ENCODE results near the gene NUDT3. TPM values are rescaled to one million over a fixed set of nuclear protein-coding genes. Genes with fewer than 3 reads are reported as not detected.
A peak's percentile ranks its signal among the peaks of the same experiment; 100 is the strongest.

Gene NUDT3
- total RNA-seq, 6 experiments from 2014 or later = 14.5 to 22.7 (median 16.7) TPM

- Histone ChIP-seq H3K27ac (peak within 1 kb of the TSS; percentile 84 to 92 (median 87)), H3K36me3 (no peaks in the 10 kb centered on the region), H3K27me3 (no peaks in the 10 kb centered on the region), H3K4me3 (peak within 1 kb of the TSS; percentile 64 to 84 (median 66)), H3K9me3 (no peaks in the 10 kb centered on the region), H3K4me1 (peaks cover 0 to 12% (median 0%) of the 10 kb centered on the region in 4 donors)
- WGBS (ENCODE audit: insufficient coverage, low coverage, low lambda C conversion rate, missing lambda C conversion rate) = 0% methylated on average over 19 of the region's 79 CpGs
- DNase-seq (peak; percentile 98 to 99 (median 99)), ATAC-seq (peak; percentile 86 to 96 (median 94))
- peak; percentile 80 for TF ChIP-seq POLR2A (IDR thresholded peaks at IDR 0.05)
- TF ChIP-seq, protein P1, sequence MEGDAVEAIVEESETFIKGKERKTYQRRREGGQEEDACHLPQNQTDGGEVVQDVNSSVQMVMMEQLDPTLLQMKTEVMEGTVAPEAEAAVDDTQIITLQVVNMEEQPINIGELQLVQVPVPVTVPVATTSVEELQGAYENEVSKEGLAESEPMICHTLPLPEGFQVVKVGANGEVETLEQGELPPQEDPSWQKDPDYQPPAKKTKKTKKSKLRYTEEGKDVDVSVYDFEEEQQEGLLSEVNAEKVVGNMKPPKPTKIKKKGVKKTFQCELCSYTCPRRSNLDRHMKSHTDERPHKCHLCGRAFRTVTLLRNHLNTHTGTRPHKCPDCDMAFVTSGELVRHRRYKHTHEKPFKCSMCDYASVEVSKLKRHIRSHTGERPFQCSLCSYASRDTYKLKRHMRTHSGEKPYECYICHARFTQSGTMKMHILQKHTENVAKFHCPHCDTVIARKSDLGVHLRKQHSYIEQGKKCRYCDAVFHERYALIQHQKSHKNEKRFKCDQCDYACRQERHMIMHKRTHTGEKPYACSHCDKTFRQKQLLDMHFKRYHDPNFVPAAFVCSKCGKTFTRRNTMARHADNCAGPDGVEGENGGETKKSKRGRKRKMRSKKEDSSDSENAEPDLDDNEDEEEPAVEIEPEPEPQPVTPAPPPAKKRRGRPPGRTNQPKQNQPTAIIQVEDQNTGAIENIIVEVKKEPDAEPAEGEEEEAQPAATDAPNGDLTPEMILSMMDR (IDR thresholded peaks at IDR 0.05) = peak; percentile 90 to 97 (median 93)
- intact Hi-C loops (cut with DNase I) = loop anchor here (5.0 to 10.0 kb wide), 2 partner anchors 166 to 168 kb away; no protein-coding TSS in a partner anchor
These were observed 143.6 kb downstream of the NUDT3 start, which contains the start of gene SMIM29 for GRCh38 chr6:34248727-34249468. TSS of gene SMIM29 (minus strand) at chr6:34249006. CDS start at chr6:34247791, 1,215 bp downstream.

- Histone ChIP-seq H3K4me1 (peaks cover 0 to 12% (median 0%) of the 10 kb centered on the region in 4 donors), H3K4me3 (peak overlapping the region; percentile 64 to 84 (median 66)), H3K9me3 (no peaks in the 10 kb centered on the region), H3K27ac (peak overlapping the region; percentile 84 to 92 (median 87)), H3K27me3 (no peaks in the 10 kb centered on the region), H3K36me3 (no peaks in the 10 kb centered on the region)
- peak; percentile 78 to 85 (median 81) for DNase-seq
- no peak for TF ChIP-seq POLR2A (IDR thresholded peaks at IDR 0.05)
- TF ChIP-seq, protein P1 (IDR thresholded peaks at IDR 0.05) = no peak
- intact Hi-C loops (cut with DNase I) = loop anchor here (5.0 to 10.0 kb wide), 2 partner anchors 167 to 169 kb away; no protein-coding TSS in a partner anchor
- 38% methylated on average over 5 of the region's 17 CpGs for WGBS (ENCODE audit: insufficient coverage, low coverage, low lambda C conversion rate, missing lambda C conversion rate)
- ATAC-seq = peak; percentile 55 to 61 (median 58)
These were observed 144.2 kb downstream of the NUDT3 start for GRCh38 chr6:34248198-34248726.

GRCh38 chr6:34247481-34248197 is 144.8 kb downstream of the NUDT3 start:
- H3K4me1 ChIP-seq = peaks cover 0 to 12% (median 0%) of the 10 kb centered on the region in 4 donors
- H3K27me3 ChIP-seq = no peaks in the 10 kb centered on the region
- TF ChIP-seq POLR2A (IDR thresholded peaks at IDR 0.05) = no peak
- TF ChIP-seq, protein P1 (IDR thresholded peaks at IDR 0.05) = no peak
- no peak for ATAC-seq
- no peaks in the 10 kb centered on the region for H3K36me3 ChIP-seq
- DNase-seq = no peak
- H3K4me3 ChIP-seq = peak overlapping the region in 1 of 3 donors; percentile 84
- H3K27ac ChIP-seq = peak overlapping the region in 2 of 3 donors; percentile 87 to 92
- intact Hi-C loops (cut with DNase I) = loop anchor here (5.0 to 10.0 kb wide), 2 partner anchors 167 to 170 kb away; no protein-coding TSS in a partner anchor
- H3K9me3 ChIP-seq = no peaks in the 10 kb centered on the region
- WGBS (ENCODE audit: insufficient coverage, low coverage, low lambda C conversion rate, missing lambda C conversion rate) = 48% methylated on average over 2 of the region's 6 CpGs
